CD4-positive, alpha-beta memory T cell (primary cell): ENCODE data around the gene HOXB7. TPM values are rescaled to one million over a fixed set of nuclear protein-coding genes. Genes with fewer than 3 reads are reported as not detected.

Experiments used
- CTCF ChIA-PET: fragments of 350-600 bp; sonication (Branson Sonifier 250); formaldehyde crosslinking; loops from one replicate; lab custom pipeline; 2021; ENCODE audit warnings: inconsistent platforms; ENCODE audit not compliant: partially characterized antibody; lab: Charles Lee
- POLR2A ChIA-PET: fragments of 350-600 bp; sonication (Branson Sonifier 250); formaldehyde crosslinking; loops from one replicate; lab custom pipeline; 2021; ENCODE audit not compliant: partially characterized antibody; lab: Charles Lee
- DNase-seq, 5 donors: peaks; one replicate each; pipeline versions ENCODE4 v3.0.0 to v3.0.0-alpha.2; 2020 to 2022; ENCODE audit warnings: mixed read lengths in 1 of 5
- H3K27ac ChIP-seq: one replicate; pipeline ENCODE4 v1.7.0; 2013; ENCODE audit warnings: low read depth, low read length
- H3K27me3 ChIP-seq: 2 replicates; pipeline ENCODE4 v1.7.0; 2013; ENCODE audit warnings: mild to moderate bottlenecking, low read length, moderate library complexity; ENCODE audit not compliant: insufficient read depth
- H3K36me3 ChIP-seq: 2 replicates; pipeline ENCODE4 v1.7.0; 2013; ENCODE audit warnings: mild to moderate bottlenecking, low read length, moderate library complexity; ENCODE audit not compliant: insufficient read depth
- H3K4me1 ChIP-seq: 2 replicates; pipeline ENCODE4 v1.7.0; 2013; ENCODE audit warnings: mild to moderate bottlenecking, low read length, moderate library complexity; ENCODE audit not compliant: insufficient read depth
- H3K4me3 ChIP-seq, 2 donors: one replicate each; pipeline ENCODE4 v1.7.0; 2013; ENCODE audit warnings: low read length in 2 of 2, mild to moderate bottlenecking in 1 of 2
- H3K9me3 ChIP-seq, 2 donors: one replicate each; pipeline ENCODE4 v1.7.0; 2013; ENCODE audit warnings: low read length in 2 of 2, control low read depth in 1 of 2; ENCODE audit not compliant: control insufficient read depth in 1 of 2
- H3K27ac Mint-ChIP-seq, 7 donors: one replicate each; pipeline ENCODE4 v1.8.0; 2020 to 2021; ENCODE audit warnings: mixed read lengths in 7 of 7, mild to moderate bottlenecking in 6 of 7, inconsistent platforms in 3 of 7, moderate library complexity in 3 of 7
- H3K27me3 Mint-ChIP-seq, 2 donors: one replicate each; pipeline ENCODE4 v1.8.0; 2020 to 2021; ENCODE audit warnings: mixed read lengths in 2 of 2
- H3K36me3 Mint-ChIP-seq, 2 donors: one replicate each; pipeline ENCODE4 v1.8.0; 2020 to 2021; ENCODE audit warnings: mixed read lengths in 2 of 2, inconsistent platforms in 1 of 2, mild to moderate bottlenecking in 1 of 2
- H3K4me1 Mint-ChIP-seq, 4 donors: one replicate each; pipeline ENCODE4 v1.8.0; 2020 to 2021; ENCODE audit warnings: mixed read lengths in 4 of 4, mild to moderate bottlenecking in 1 of 4
- H3K4me3 Mint-ChIP-seq, 8 donors: one replicate each; pipeline ENCODE4 v1.8.0; 2020 to 2021; ENCODE audit warnings: mixed read lengths in 8 of 8, mild to moderate bottlenecking in 7 of 8, moderate library complexity in 6 of 8, inconsistent platforms in 3 of 8
- H3K9me3 Mint-ChIP-seq, 8 donors: one replicate each; pipeline ENCODE4 v1.8.0; 2020 to 2021; ENCODE audit warnings: mixed read lengths in 8 of 8, mild to moderate bottlenecking in 5 of 8, inconsistent platforms in 3 of 8, moderate library complexity in 1 of 8
- intact Hi-C: fragments of 100-400 bp; cut with micrococcal nuclease; formaldehyde crosslinking; loops from one replicate; pipeline ENCODE4 v1.15.1; 2023
- polyA plus RNA-seq, 2 donors: library from polyadenylated mRNA; unstranded; fragments of 300-500 nt; fragmentation: Illumina TruSeq; gene quantifications; one replicate each; pipeline ENCODE4 v1.2.3, GENCODE V29; 2021
- total RNA-seq, 2 experiments: library from RNA; stranded (reverse); gene quantifications; one replicate each; pipeline ENCODE4 v1.2.3, GENCODE V29; 2021

Gene HOXB7
- total and polyA plus RNA-seq, 4 experiments from 2014 or later = 0.23 to 1.3 (median 0.25) TPM; not detected in 1

GRCh38 chr17:48601539-48602425, 9.0 kb downstream of the HOXB7 start:
- peaks cover 53% of the 10 kb centered on the region for H3K4me1 ChIP-seq
- Mint-ChIP-seq H3K27ac (peak overlapping the region in 2 of 7 donors; percentile 46 to 74), H3K4me3 (peak overlapping the region in 4 of 8 donors; percentile 29 to 81 (median 66)), H3K36me3 (no peaks in the 10 kb centered on the region), H3K27me3 (peaks cover 67 to 83% of the 10 kb centered on the region in 2 donors), H3K4me1 (peaks cover 18 to 55% (median 34%) of the 10 kb centered on the region in 4 donors), H3K9me3 (no peaks in the 10 kb centered on the region)
- ChIA-PET CTCF (interaction anchor here (0.5 to 2.6 kb wide), 7 partner anchors 8 to 363 kb away, joined by 3 to 9 read pairs (median 3); no protein-coding TSS in a partner anchor), POLR2A (interaction anchor here (1.0 kb wide), 1 partner anchor 11 kb away, joined by 5 read pairs; no protein-coding TSS in a partner anchor)
- no peak overlapping the region for H3K4me3 ChIP-seq
- no peaks in the 10 kb centered on the region for H3K36me3 ChIP-seq
- H3K27ac ChIP-seq = no peak overlapping the region
- no peaks in the 10 kb centered on the region for H3K9me3 ChIP-seq
- DNase-seq = no peak
- intact Hi-C loops = no loop called here
- peaks cover 83% of the 10 kb centered on the region for H3K27me3 ChIP-seq

GRCh38 chr17:48601207-48601538, 9.6 kb downstream of the HOXB7 start:
- Histone ChIP-seq H3K27ac (no peak overlapping the region), H3K27me3 (peaks cover 86% of the 10 kb centered on the region), H3K4me1 (peaks cover 59% of the 10 kb centered on the region), H3K9me3 (no peaks in the 10 kb centered on the region), H3K4me3 (no peak overlapping the region), H3K36me3 (no peaks in the 10 kb centered on the region)
- Mint-ChIP-seq H3K36me3 (no peaks in the 10 kb centered on the region), H3K27me3 (peaks cover 67 to 85% of the 10 kb centered on the region in 2 donors), H3K27ac (peak overlapping the region in 1 of 7 donors; percentile 34), H3K9me3 (no peaks in the 10 kb centered on the region), H3K4me1 (peaks cover 23 to 61% (median 40%) of the 10 kb centered on the region in 4 donors), H3K4me3 (peak overlapping the region in 1 of 8 donors; percentile 2)
- intact Hi-C loops = no loop called here
- ChIA-PET CTCF (interaction anchor here (1.0 to 2.6 kb wide), 5 partner anchors 8 to 362 kb away, joined by 3 to 9 read pairs (median 3); no protein-coding TSS in a partner anchor), POLR2A (interaction anchor here (1.0 kb wide), 1 partner anchor 12 kb away, joined by 5 read pairs; no protein-coding TSS in a partner anchor)
- DNase-seq = no peak

DNA sequence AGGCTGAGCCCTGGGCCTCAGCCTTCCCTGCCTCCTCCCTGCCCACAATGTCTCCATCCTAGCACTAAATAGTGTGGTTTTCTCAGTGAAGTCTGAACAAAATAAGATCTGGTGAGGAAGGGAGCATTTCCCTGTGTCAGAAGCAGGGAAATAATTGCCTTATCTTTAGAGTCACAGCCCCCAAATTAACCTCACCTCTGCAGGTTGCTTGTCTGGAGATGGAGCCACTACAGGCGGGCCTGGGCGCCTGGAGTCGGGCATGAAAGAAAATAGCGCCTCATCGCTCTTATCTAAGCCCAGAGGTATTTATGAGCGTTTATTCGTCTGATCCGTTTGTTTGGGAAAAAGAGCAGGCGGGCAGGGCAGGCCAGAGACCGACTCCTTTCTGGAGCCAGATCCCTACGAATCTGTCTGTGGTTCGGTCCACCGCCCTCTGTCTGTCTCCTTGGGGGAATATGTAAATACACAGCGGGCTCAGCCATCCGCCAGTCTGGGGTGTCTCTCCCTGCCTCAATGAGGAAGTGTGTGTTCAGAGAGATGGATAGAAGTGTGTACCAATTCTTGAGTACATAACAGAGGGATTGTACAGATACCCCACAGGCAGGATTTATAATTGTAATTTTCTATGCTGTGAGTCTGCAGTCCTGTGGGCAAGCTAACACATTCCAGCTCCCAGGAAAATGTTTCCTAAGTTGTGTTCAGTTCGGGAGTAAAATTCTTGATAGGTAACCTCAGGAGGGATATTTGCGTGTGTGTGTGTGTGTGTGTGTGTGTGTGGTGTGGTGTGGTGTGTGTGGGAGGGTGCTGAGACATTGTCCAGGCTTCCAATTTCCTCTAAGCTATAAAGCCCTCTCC, 10.3 kb downstream of the HOXB7 start:
- intact Hi-C loops = no loop called here
- no peak overlapping the region for H3K4me3 ChIP-seq
- Mint-ChIP-seq H3K4me1 (peaks cover 23 to 63% (median 41%) of the 10 kb centered on the region in 4 donors), H3K4me3 (no peak overlapping the region), H3K9me3 (no peaks in the 10 kb centered on the region), H3K27me3 (peaks cover 68 to 84% of the 10 kb centered on the region in 2 donors), H3K27ac (peak overlapping the region in 1 of 7 donors; percentile 34), H3K36me3 (no peaks in the 10 kb centered on the region)
- no peaks in the 10 kb centered on the region for H3K9me3 ChIP-seq
- H3K36me3 ChIP-seq = no peaks in the 10 kb centered on the region
- H3K27ac ChIP-seq = no peak overlapping the region
- peaks cover 62% of the 10 kb centered on the region for H3K4me1 ChIP-seq
- DNase-seq = no peak
- ChIA-PET POLR2A (no interaction called here), CTCF (interaction anchor here (1.1 to 2.6 kb wide), 3 partner anchors 9 to 362 kb away, joined by 3 to 9 read pairs (median 4); no protein-coding TSS in a partner anchor)
- peaks cover 89% of the 10 kb centered on the region for H3K27me3 ChIP-seq

GRCh38 chr17:48599354-48599753, 11.5 kb downstream of the HOXB7 start:
- no peaks in the 10 kb centered on the region for H3K9me3 ChIP-seq
- H3K27ac ChIP-seq = no peak overlapping the region
- no peaks in the 10 kb centered on the region for H3K36me3 ChIP-seq
- ChIA-PET POLR2A (interaction anchor here (0.6 to 1.1 kb wide), 2 partner anchors 19 to 519 kb away, joined by 3 to 4 read pairs; no protein-coding TSS in a partner anchor), CTCF (interaction anchor here (1.0 to 1.5 kb wide), 2 partner anchors 10 to 111 kb away, joined by 3 read pairs; no protein-coding TSS in a partner anchor)
- H3K27ac Mint-ChIP-seq = peak overlapping the region in 1 of 7 donors; percentile 73
- H3K36me3 Mint-ChIP-seq = no peaks in the 10 kb centered on the region
- peaks cover 21 to 55% (median 38%) of the 10 kb centered on the region in 4 donors for H3K4me1 Mint-ChIP-seq
- H3K27me3 Mint-ChIP-seq = peaks cover 65 to 83% of the 10 kb centered on the region in 2 donors
- H3K4me3 Mint-ChIP-seq = peak overlapping the region in 1 of 8 donors; percentile 93
- H3K27me3 ChIP-seq = peaks cover 85% of the 10 kb centered on the region
- peaks cover 55% of the 10 kb centered on the region for H3K4me1 ChIP-seq
- intact Hi-C loops = no loop called here
- H3K4me3 ChIP-seq = no peak overlapping the region
- no peak for DNase-seq
- no peaks in the 10 kb centered on the region for H3K9me3 Mint-ChIP-seq

DNA sequence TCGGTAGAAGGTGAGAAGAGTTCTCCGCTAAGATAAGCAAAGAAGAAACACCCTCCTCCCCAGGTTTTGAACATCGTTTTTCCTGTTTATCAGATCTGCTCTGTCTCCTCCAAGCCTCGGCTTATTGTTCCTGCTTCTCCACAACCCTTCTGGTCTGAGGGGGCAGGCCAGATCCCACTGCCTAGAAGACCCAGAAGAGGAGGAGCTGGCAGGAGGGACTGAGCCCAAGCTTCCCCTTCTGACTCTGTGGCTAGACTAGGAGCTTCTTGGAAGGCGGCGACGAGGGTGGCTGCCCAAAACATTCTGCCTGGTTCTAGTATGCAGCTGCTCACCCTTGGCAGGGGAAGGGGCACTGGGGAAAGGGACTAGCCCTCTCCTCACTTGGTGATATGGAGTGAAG, 12.1 kb downstream of the HOXB7 start:
- Mint-ChIP-seq H3K36me3 (no peaks in the 10 kb centered on the region), H3K27ac (peak overlapping the region in 1 of 7 donors; percentile 73), H3K4me1 (peaks cover 19 to 55% (median 38%) of the 10 kb centered on the region in 4 donors), H3K4me3 (peak overlapping the region in 7 of 8 donors; percentile 75 to 93 (median 87)), H3K27me3 (peaks cover 62 to 81% of the 10 kb centered on the region in 2 donors), H3K9me3 (no peaks in the 10 kb centered on the region)
- ChIA-PET POLR2A (interaction anchor here (0.6 to 1.1 kb wide), 2 partner anchors 20 to 518 kb away, joined by 3 to 4 read pairs; no protein-coding TSS in a partner anchor), CTCF (interaction anchor here (0.7 to 1.5 kb wide), 3 partner anchors 11 to 254 kb away, joined by 3 read pairs; no protein-coding TSS in a partner anchor)
- Histone ChIP-seq H3K4me1 (peaks cover 49% of the 10 kb centered on the region), H3K9me3 (no peaks in the 10 kb centered on the region), H3K27me3 (peaks cover 79% of the 10 kb centered on the region), H3K4me3 (no peak overlapping the region), H3K27ac (no peak overlapping the region), H3K36me3 (no peaks in the 10 kb centered on the region)
- intact Hi-C loops = no loop called here
- DNase-seq = no peak

GRCh38 chr17:48597778-48598631, 12.8 kb downstream of the HOXB7 start:
- peak overlapping the region; percentile 75 to 93 (median 86) for H3K4me3 Mint-ChIP-seq
- Histone ChIP-seq H3K9me3 (no peaks in the 10 kb centered on the region), H3K36me3 (no peaks in the 10 kb centered on the region), H3K4me1 (peaks cover 52% of the 10 kb centered on the region), H3K4me3 (peak overlapping the region; percentile 54 to 57), H3K27me3 (peaks cover 76% of the 10 kb centered on the region), H3K27ac (no peak overlapping the region)
- peaks cover 21 to 57% (median 41%) of the 10 kb centered on the region in 4 donors for H3K4me1 Mint-ChIP-seq
- POLR2A ChIA-PET = no interaction called here
- DNase-seq = no peak
- no peaks in the 10 kb centered on the region for H3K36me3 Mint-ChIP-seq
- H3K9me3 Mint-ChIP-seq = no peaks in the 10 kb centered on the region
- intact Hi-C loops = no loop called here
- peaks cover 55 to 80% of the 10 kb centered on the region in 2 donors for H3K27me3 Mint-ChIP-seq
- CTCF ChIA-PET = interaction anchor here (0.7 to 1.5 kb wide), 3 partner anchors 12 to 254 kb away, joined by 3 read pairs; no protein-coding TSS in a partner anchor
- peak overlapping the region in 2 of 7 donors; percentile 49 to 73 for H3K27ac Mint-ChIP-seq
